Measurements from ENCODE around the gene MARCHF2.

Gene MARCHF2

DNA sequence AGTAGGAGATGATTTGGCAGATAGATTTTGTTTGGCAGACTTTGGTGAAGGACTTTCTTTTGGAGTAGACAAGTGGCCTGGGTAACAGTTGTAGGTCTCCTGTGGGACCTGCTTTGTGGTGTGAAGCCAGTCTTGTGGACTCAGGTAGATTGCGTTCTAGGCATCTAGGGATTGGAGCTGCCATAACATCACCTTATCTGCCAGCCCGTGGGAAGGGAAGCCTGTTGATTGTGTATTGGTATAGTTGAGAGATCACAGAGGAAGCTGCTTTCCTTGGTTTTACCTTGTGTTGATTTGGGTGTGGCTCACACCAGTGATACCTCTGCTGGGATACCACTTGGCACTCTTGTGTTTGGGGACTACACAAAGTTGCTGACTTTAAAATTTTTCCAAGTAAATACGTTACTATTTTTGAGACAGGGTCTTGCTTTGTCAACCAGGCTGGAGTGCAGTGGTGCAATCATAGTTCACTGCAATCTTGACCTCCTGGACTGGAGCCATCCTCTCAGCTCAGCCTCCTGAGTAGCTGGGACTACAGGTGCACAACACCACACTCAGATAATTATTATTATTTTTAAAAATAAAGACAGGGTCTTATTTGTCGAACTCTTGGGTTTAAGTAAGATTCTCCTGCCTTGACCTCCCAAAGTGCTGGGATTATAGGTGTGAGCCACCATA lies 39.5 kb downstream of the MARCHF2 start:
- CTCF ChIA-PET = interaction anchor here (0.6 to 3.2 kb wide), 4 partner anchors 18 to 103 kb away, joined by 3 to 12 read pairs (median 4); partner anchors contain the start of gene MARCHF2
- POLR2A ChIA-PET = interaction anchor here (0.6 kb wide), 1 partner anchor 11 kb away, joined by 3 read pairs; no protein-coding TSS in a partner anchor

GRCh38 chr19:8453616-8454015 lies 40.5 kb downstream of the MARCHF2 start:
- CTCF ChIA-PET = interaction anchor here (0.8 to 1.9 kb wide), 3 partner anchors 17 to 90 kb away, joined by 3 to 5 read pairs (median 3); partner anchors contain the start of gene MARCHF2
- POLR2A ChIA-PET = no interaction called here
- no peak for DNase-seq (ENCODE audit: low read depth, low spot score)

More for the DNA sequence above, 39.5 kb downstream of the MARCHF2 start:
- no peak for TF ChIP-seq CTCF (IDR thresholded peaks at IDR 0.05; ENCODE audit: insufficient read depth, low read length, missing control alignments)
- no peak overlapping the region for H3K4me3 ChIP-seq (ENCODE audit: low read depth, low read length)
- DNase-seq (ENCODE audit: low read depth, low spot score) = no peak

DNA sequence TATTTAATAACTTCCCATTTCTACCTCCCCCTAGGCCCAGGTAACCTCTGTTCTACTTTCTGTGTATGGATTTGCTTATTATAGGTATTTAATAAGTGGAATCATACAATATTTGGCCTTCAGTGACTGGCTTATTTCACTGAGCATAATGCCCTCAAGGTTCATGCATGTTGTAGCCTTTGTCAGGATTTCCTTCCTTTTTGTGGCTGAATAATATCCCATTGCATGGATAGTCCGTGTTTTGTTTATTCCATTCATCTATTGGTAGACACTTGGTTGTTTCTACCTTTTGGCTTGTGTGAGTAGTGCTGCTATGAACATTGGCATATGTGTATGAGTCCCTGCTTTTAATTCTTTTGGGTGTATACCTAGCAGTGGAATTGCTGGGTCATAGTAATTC lies 41.1 kb downstream of the MARCHF2 start:
- H3K4me3 ChIP-seq (ENCODE audit: low read depth, low read length) = no peak overlapping the region
- TF ChIP-seq CTCF (IDR thresholded peaks at IDR 0.05; ENCODE audit: insufficient read depth, low read length, missing control alignments) = no peak
- ChIA-PET CTCF (no interaction called here), POLR2A (no interaction called here)
- DNase-seq (ENCODE audit: low read depth, low spot score) = no peak

More at GRCh38 chr19:8453616-8454015, 40.5 kb downstream of the MARCHF2 start:
- no peak overlapping the region for H3K4me3 ChIP-seq (ENCODE audit: low read depth, low read length)
- no peak for TF ChIP-seq CTCF (IDR thresholded peaks at IDR 0.05; ENCODE audit: insufficient read depth, low read length, missing control alignments)

DNA sequence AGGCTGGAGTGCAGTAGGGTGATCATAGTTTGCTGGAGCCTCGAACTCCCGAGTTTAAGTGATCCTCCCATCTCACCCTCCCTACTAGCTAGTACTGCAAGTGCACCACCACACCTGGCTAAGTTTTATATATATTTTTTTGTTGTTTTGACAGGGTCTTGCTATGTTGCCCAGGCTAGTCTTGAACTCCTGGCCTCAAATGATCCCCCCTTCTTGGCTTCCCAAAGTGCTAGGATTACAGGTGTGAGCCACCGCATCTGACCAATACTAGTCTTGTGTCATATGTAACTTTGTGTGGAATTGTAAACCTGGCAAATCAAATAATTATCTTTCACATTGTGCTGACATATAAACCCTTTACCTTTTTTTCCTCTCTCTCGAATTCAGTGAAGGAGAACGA lies 41.9 kb downstream of the MARCHF2 start:
- TF ChIP-seq CTCF (IDR thresholded peaks at IDR 0.05; ENCODE audit: insufficient read depth, low read length, missing control alignments) = no peak
- no peak overlapping the region for H3K4me3 ChIP-seq (ENCODE audit: low read depth, low read length)
- POLR2A ChIA-PET = no interaction called here
- DNase-seq (ENCODE audit: low read depth, low spot score) = no peak
- CTCF ChIA-PET = no interaction called here

DNA sequence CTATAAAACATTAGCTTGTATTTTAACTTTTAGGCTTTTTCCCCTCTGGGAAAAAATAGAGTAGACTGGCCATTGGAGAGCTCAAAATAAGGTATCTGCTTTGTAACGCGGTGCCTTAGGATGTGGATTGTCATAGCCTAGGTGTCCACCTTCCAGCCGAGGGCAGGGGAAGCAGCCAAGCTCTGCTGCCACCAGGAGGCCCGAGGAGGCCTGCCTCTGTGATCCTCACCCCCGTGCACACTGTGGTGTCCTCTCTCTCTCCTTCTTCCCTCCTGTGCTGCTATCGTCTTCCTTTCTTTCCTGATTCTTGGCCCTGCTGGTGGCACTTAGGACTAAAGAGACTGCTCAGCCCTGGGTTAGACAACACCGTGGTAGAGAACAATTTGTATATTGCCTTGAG lies 43.0 kb downstream of the MARCHF2 start:
- no peak overlapping the region for H3K4me3 ChIP-seq (ENCODE audit: low read depth, low read length)
- ChIA-PET POLR2A (interaction anchor here (1.4 to 1.6 kb wide), 2 partner anchors 11 to 43 kb away, joined by 4 to 5 read pairs; partner anchors contain the start of genes HNRNPM and MARCHF2), CTCF (interaction anchor here (0.9 to 1.4 kb wide), 4 partner anchors 9 to 102 kb away, joined by 3 to 5 read pairs (median 4); partner anchors contain the start of gene MARCHF2)
- peak; percentile 12 for TF ChIP-seq CTCF (IDR thresholded peaks at IDR 0.05; ENCODE audit: insufficient read depth, low read length, missing control alignments)
- DNase-seq (ENCODE audit: low read depth, low spot score) = no peak

- no peak for DNase-seq (ENCODE audit: low read depth, low spot score)
- CTCF ChIA-PET = interaction anchor here (1.0 to 2.1 kb wide), 3 partner anchors 13 to 48 kb away, joined by 4 to 12 read pairs (median 5); partner anchors contain the start of gene MARCHF2
- no peak for TF ChIP-seq CTCF (IDR thresholded peaks at IDR 0.05; ENCODE audit: insufficient read depth, low read length, missing control alignments)
- no peak overlapping the region for H3K4me3 ChIP-seq (ENCODE audit: low read depth, low read length)
- POLR2A ChIA-PET = no interaction called here
Measured at GRCh38 chr19:8457209-8457608, 44.1 kb downstream of the MARCHF2 start.

Data from AG04449 (cell line).